HG02571 (cell line): Measurements from ENCODE around the gene MECR.
"Not testable (repeated sequence)": the region's sequence is repeated elsewhere in the genome, so short reads cannot be mapped to it uniquely, and the experiment has no call there.

Source experiments
- ATAC-seq: cut with Tn5 transposase; IDR thresholded peaks from one replicate; pipeline ENCODE4 v1.9.1; 2021; ENCODE audit warnings: mild to moderate bottlenecking, moderate library complexity; ENCODE audit not compliant: unreplicated experiment

Gene MECR

GRCh38 chr1:29176576-29176975 lies 54.2 kb downstream of the MECR start:
- ATAC-seq: no peak

- no peak for ATAC-seq
Measured at GRCh38 chr1:29172415-29172939, 58.3 kb downstream of the MECR start.

GRCh38 chr1:29171521-29171920 lies 59.2 kb downstream of the MECR start:
- ATAC-seq: no peak

GRCh38 chr1:29171089-29171488 lies 59.6 kb downstream of the MECR start:
- ATAC-seq: no peak

- no peak for ATAC-seq
Measured at GRCh38 chr1:29169976-29170375, 60.8 kb downstream of the MECR start.

- no peak for ATAC-seq
Measured at GRCh38 chr1:29167904-29168303, 62.8 kb downstream of the MECR start.

DNA sequence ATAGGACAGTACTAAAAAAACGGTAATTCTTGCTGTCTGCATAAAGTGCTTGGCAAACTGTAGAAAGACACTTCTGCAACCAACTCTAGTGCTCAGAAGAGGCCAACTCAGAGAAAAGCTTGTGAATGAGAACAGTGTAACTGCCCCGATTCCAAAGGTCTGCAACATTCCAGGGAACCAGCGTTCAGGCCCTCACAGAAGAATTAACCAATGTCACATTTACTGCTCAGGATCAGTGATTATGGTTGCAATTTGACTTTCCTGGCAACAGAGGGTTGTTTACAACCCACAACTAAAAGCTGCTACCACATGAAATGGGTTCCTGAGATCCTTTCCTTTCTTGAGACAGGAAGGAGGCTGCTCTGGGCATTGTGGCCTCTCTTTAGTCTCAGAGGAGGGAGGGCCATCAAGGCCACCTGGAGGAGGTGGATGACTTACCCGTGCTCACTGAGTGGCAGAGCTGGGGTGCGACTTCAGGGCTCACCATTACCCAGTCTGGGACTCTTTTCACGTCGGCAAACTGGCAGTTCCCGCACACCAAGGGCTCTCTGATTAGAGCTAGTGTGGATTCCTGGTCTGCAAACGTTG lies 64.3 kb downstream of the MECR start:
- no peak for ATAC-seq

- no peak for ATAC-seq
Measured at GRCh38 chr1:29164588-29164987, 66.1 kb downstream of the MECR start.

- no peak for ATAC-seq
Measured at GRCh38 chr1:29162476-29163138, 68.1 kb downstream of the MECR start.

DNA sequence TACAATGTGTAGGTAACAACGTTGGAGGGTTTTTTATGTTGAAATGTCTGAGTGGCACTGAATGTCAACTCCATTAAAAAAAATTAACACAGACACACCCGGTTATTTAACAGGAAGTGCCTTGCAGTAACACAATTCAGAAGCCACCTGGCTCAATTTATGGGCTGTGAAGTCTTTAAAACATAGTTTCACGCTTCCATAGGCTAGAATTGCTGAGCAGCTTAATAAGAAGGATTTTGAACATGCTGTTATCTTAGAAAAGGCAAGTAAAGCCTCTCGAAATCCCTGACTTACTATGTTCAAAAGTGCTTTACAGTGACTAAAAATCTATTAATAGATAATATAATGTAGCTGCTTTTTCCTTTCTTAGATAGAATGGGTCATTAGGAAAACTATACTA lies 68.7 kb downstream of the MECR start:
- no peak for ATAC-seq

GRCh38 chr1:29159773-29160172 lies 71.0 kb downstream of the MECR start:
- ATAC-seq: no peak

- ATAC-seq: no peak
Measured at GRCh38 chr1:29157269-29157601, 73.5 kb downstream of the MECR start.

DNA sequence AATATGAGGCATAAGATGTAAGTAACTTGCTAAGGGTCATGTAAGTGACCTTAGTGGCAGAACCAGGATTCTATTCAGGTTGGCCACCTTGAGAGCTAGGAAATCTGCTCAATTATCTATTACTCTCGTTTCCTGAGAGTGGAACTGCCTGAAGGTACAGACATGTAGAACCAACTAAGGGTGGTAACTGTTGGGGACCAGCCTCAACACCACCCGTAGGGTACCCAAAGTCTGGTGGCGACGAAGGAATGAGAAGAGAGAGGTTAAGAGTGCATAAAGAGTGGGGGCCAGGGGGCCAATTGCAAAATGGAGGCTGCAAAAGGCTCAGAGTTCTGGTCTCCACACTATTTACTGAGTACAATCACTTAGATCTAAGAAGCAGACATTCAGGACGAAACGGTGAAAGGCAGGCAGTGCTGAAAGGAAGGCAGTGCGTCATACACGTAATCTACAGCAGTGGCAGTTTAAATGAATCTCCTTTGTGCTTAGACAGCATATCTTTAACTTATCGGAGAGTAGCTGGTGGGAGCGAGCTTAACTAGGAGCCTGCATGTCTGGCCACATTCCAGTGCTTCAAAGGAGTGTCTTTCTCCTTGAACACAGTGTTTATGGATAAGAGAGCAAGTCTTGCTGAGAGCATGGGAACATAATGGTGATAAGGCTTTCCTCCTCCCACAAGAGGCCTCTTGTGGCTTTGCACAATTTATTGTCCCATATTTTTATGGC lies 74.0 kb downstream of the MECR start:
- no peak for ATAC-seq

DNA sequence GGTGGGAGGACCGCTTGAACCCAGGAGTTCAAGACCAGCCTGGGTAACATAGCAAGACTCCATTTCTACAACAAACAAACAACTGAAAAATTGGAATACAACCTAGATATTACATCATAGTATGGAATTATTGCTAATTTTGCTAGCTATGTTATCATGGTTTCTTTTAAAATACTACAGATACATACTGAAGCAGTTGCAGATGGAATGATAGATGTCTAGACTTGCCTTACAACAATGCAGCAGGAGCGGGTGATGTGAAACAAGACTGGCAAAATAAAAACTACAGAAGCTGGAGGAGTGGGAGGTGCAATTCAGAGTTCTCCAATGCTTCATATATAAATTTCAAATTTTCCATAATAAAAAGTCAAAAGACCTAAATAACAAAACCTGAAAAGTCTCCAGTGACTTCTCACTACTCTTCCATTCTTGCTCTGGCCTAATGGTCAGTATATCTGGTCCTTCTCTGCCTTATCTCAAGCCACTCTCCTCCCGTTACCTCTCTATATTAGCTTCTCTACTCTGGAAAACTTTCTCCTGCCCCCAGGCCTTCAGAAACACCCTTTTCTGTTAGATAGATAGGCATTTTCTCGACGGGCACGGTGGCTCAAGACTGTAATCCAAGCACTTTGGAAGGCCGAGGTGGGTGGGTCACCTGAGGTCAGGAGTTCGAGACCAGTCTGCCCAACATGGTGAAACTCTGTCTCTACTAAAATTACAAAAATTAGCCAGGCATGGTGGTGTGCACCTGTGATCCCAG lies 78.5 kb downstream of the MECR start:
- ATAC-seq: no peak

DNA sequence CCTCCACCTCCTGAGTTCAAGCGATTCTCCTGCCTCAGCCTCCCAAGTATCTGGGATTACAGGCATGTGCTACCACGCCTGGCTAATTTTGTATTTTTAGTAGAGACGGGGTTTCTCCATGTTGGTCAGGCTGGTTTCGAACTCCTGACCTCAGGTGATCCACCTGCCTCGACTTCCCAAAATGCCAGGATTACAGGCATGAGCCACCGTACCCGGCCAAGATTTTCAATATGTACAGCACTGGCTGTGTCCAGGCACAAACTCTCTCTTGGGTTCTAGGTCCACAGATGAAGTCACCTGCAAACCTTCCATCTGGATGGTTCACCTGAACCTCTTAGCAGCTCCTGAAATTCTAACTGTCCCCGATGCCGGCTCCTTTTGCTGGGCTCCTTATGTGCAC lies 80.4 kb downstream of the MECR start:
- ATAC-seq: not testable (repeated sequence)

DNA sequence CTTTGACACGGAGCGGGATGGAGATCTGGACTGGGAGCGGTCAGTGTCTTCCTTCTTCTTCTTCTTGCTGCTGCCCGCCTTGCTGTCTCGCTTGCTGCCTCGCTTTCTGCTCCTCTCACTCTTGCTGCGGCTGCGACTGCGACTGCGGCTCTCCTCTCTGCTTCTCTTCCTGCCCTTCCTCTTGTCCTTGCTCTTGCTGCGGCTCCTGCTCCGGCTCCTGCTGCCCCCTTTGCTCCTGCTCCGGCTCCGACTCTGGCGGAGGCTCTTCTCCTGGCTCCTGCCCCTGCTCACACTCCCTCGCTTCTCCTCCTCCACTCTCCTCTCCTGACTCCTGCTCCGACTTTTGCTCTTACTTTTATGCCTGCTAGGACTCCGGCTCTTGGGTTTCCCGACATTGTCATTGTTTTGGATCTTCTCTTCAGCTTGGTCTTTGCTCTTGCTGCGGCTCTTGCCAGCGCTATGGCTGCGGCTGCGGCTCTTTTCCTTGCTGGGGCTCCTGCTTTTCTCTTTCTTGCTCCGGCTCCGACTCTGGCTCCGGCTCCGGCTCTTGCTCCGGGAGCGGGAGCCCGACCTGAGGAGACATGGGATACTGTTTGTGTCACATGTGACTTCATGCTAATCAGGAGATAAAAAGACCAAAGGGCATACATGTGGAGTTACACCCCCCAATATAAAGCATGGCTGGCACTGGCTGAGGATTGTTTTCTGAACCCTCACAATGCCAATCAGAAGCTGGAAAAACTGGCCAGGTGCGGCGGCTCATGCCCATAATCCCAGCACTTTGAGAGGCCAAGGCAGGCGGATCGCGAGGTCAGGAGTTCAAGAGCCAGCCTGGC lies 81.9 kb downstream of the MECR start:
- no peak for ATAC-seq

DNA sequence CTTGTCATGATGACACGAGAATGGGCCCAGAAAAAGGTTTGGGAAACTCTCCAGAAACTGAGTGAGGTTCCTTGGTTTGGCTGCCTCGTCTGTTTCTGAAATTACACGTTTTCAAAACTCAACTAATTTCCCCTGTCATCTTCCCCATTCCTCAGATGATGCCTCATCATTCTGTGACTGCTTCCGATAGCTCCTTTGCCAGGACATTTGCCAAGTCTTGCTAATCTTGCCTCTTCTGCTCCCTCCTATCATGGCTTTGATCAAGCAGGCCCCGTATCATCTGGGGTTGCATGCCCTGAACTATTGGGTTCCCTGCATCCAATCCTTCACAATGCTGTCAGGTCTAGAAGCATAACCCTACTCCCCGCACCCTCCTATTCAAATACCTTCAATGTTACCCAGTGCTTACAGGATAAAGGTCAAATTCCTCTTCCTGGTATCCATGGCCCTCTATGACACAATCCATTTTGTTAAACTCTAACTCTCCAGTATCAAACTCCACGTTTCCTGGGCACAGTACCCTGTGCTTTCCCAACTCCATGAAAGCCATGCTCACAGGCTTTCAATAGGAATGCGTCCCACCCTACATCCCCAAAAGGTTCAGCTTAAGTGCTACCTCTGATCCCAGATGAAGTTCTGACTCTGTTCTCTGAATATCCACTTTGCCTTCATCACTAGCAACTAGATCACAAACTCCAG lies 84.8 kb downstream of the MECR start:
- no peak for ATAC-seq

DNA sequence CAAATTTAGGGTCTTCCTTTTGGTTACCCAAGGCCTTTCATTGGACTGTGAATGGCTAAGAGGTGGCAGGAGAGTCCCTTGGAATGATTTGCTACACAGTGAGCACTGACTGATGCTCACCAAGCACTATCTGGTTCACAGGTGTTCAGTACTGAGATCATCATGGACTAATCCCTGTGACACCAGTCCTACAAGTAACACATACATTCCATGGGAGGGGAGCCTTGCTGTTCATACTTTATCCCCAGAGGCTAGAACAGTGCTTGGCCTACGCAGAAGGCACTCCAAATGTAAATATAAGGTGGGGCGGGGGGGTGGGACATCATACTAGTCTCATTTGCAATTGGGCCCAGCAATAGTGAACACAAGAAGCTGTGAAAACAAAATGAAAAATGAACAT lies 86.6 kb downstream of the MECR start:
- no peak for ATAC-seq

DNA sequence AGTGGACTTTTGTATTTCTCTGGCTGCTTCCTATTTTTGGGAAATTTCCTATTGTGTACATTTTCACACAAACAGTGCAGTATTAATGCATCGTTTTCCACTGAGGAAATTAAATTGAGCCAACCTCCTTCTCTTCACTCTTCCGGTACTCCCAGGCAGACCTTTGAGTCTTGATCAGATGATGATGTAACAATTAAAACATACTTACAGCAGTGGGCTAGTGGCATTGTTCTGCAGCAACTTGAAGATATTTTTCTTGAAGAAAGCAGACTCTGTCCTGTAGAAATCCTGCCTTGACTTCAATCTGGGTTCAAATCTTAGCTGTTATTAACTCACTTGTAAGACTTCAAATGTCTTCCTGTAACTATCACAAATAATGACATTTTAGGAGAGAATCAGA lies 88.0 kb downstream of the MECR start:
- ATAC-seq: no peak
